CD4-positive, alpha-beta T cell treated with Interleukin-21 for 1 hour (primary cell): ENCODE data around the gene PLD4.
"Not testable (repeated sequence)": the region's sequence is repeated elsewhere in the genome, so short reads cannot be mapped to it uniquely, and the experiment has no call there.

Experiments used
- DNase-seq: peaks from one replicate; pipeline ENCODE4 v3.0.0-alpha.2; 2020

PLD4 gene

DNA sequence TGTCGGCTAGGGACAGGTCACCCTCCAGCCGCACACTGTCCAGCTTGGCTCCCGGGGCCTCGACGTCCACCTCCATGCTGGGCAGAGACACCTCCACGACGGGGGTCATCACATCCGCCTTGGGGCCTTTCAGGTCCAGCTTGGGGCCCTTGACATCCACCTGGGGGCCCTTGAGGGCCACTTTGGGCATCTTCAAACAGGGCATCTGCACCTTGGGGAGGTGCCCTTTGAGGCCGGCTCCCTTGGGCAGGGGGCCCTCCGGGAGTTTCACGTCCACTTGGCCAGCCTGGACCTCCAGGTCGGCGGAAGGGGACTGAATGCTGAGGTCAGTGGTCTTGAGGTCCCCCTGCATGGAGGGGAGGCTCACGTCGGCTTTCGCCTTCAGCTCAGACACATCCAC is 17.9 kb downstream of the PLD4 start:
- DNase-seq = no peak

DNA sequence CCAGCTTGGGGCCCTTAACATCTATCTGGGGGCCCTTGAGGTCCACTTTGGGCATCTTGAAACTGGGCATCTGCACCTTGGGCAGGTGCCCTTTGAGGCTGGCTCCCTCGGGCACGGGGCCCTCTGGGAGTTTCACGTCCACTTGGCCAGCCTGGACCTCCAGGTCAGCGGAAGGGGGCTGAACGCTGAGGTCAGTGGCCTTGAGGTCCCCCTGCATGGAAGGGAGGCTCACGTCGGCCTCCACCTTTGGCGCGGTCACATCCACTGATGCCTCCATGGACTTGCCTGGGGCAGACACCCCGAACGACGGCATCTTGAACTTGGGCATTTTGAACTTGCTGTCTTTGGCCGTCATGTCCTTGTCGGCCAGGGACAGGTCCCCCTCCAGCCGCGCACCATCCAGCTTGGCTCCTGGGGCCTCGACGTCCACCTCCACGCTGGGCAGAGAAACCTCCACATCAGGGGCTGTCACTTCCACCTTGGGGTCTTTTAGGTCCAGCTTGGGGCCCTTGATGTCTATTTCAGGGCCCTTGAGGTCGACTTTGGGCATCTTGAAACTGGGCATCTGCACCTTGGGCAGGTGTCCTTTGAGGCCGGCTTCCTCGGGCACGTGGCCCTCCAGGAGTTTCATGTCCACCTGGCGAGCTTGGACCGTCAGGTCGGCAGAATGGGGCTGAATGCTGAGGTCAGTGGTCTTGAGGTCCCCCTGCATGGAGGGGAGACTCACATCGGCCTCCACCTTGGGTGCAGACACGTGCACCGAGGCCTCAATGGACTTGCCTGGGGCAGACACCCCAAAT is 18.7 kb downstream of the PLD4 start:
- DNase-seq = not testable (repeated sequence)

DNA sequence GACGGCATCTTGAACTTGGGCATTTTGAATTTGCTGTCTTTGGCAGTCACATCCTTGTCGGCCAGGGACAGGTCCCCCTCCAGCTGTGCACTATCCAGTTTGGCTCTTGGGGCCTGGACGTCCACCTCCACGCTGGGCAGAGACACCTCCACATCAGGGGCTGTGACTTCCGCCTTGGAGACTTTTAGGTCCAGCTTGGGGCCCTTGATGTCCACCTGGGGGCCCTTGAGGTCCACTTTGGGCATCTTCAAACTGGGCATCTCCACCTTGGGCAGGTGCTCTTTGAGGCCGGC is 19.3 kb downstream of the PLD4 start:
- DNase-seq = not testable (repeated sequence)

DNA sequence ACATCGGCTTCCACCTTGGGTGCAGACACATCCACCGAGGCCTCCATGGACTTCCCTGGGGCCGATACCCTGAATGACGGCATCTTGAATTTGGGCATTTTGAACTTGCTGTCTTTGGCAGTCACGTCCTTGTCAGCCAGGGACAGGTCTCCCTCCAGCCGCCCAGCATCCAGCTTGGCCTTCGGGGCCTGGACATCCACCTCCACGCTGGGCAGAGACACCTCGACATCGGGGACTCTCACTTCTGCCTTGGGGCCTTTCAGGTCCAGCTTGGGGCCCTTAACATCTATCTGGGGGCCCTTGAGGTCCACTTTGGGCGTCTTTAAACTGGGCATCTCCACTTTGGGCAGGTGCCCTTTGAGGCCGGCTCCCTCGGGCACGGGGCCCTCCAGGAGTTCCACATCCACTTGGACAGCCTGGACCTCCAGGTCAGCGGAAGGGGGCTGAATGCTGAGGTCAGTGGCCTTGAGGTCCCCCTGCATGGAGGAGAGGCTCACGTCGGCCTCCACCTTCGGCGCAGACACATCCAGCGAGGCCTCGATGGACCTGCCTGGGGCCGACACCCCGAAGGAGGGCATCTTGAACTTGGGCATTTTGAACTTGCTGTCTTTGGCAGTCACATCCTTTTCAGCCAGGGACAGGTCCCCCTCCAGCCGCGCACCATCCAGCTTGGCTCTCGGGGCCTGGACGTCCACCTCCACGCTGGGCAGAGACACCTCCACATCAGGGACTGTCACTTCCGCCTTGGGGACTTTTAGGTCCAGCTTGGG is 19.9 kb downstream of the PLD4 start:
- DNase-seq = not testable (repeated sequence)

DNA sequence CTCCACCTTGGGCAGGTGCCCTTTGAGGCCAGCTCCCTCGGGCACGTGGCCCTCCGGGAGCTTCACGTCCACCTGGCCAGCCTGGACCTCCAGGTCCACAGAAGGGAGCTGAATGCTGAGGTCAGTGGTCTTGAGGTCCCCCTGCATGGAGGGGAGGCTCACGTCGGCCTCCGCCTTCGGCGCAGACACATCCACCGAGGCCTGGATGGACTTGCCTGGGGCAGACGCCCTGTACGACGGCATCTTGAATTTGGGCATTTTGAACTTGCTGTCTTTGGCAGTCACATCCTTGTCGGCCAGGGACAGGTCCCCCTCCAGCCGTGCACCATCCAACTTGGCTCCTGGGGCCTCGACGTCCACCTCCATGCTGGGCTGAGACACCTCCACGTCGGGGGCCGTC is 20.6 kb downstream of the PLD4 start:
- DNase-seq = not testable (repeated sequence)

DNA sequence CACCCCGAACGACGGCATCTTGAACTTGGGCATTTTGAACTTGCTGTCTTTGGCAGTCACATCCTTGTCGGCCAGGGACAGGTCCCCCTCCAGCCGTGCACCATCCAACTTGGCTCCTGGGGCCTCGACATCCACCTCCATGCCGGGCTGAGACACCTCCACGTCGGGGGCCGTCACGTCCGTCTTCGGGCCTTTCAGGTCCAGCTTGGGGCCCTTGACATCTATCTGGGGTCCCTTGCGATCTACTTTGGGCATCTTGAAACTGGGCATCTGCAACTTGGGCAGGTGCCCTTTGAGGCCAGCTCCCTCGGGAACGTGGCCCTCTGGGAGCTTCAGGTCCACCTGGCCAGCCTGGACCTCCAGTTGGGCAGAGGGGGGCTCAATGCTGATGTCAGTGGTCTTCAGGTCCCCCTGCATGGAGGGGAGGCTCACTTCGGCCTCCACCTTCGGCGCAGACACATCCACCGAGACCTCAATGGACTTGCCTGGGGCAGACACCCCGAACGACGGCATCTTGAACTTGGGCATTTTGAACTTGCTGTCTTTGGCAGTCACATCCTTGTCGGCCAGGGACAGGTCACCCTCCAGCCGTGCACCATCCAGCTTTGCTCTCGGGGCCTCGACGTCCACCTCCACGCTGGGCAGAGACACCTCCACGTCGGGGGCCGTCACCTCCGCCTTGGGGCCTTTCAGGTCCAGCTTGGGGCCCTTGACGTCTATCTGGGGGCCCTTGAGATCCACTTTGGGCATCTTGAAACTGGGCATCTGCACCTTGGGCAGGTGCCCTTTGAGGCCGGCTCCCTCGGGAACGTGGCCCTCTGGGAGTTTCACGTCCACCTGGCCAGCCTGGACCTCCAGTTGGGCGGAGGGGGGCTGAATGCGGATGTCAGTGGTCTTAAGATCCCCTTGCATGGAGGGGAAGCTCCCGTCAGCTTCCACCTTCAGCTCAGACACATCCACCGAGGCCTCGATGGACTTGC is 21.6 kb downstream of the PLD4 start:
- DNase-seq = not testable (repeated sequence)

DNA sequence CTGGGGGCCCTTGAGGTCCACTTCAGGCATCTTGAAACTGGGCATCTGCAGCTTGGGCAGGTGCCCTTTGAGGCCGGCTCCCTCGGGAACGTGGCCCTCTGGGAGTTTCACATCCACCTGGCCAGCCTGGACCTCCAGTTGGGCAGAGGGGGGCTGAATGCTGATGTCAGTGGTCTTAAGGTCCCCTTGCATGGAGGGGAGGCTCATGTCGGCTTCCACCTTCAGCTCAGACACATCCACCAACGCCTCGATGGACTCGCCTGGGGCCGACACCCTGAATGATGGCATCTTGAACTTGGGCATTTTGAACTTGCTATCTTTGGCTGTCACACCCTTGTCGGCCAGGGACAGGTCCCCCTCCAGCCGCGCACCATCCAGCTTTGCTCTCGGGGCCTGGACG is 22.5 kb downstream of the PLD4 start:
- DNase-seq = not testable (repeated sequence)

DNA sequence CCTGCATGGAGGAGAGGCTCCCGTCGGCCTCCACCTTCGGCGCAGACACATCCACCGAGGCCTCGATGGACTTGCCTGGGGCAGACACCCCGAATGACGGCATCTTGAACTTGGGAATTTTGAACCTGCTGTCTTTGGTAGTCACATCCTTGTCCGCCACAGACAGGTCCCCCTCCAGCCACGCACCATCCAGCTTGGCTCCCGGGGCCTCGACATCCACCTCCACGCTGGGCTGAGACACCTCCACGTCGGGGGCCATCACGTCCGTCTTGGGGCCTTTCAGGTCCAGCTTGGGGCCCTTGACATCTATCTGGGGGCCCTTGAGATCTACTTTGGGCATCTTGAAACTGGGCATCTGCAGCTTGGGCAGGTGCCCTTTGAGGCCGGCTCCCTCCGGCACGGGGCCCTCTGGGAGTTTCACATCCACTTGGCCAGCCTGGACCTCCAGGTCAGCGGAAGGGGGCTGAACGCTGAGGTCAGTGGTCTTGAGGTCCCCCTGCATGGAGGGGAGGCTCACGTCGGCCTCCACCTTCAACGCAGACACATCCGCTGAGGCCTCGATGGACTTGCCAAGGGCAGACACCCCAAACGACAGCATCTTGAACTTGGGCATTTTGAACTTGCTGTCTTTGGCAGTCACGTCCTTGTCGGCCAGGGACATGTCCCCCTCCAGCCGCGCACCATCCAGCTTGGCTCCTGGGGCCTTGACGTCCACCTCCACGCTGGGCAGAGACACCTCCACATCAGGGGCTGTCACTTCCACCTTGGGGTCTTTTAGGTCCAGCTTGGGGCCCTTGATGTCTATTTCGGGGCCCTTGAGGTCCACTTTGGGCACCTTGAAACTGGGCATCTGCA is 23.4 kb downstream of the PLD4 start:
- DNase-seq = not testable (repeated sequence)

DNA sequence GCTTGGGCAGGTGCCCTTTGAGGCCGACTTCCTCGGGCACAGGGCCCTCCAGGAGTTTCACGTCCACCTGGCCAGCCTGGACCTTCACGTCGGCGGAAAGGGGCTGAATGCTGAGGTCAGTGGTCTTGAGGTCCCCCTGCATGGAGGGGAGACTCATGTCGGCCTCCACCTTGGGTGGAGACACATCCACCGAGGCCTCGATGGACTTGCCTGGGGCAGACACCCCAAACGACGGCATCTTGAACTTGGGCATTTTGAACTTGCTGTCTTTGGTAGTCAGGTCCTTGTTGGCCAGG is 24.0 kb downstream of the PLD4 start:
- DNase-seq = no peak

DNA sequence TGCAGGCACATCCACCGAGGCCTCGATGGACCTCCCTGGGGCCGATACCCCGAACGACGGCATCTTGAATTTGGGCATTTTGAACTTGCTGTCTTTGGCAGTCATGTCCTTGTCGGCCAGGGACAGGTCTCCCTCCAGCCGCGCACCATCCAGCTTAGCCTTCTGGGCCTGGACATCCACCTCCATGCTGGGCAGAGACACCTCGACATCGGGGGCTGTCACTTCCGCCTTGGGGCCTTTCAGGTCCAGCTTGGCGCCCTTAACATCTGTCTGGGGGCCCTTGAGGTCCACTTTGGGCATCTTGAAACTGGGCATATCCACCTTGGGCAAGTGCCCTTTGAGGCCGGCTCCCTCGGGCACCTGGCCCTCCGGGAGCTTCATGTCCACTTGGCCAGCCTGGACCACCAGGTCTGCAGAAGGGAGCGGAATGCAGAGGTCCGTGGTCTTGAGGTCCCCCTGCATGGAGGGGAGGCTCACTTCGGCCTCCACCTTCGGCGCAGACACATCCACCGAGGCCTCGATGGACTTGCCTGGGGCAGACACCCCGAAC is 24.8 kb downstream of the PLD4 start:
- not testable (repeated sequence) for DNase-seq

DNA sequence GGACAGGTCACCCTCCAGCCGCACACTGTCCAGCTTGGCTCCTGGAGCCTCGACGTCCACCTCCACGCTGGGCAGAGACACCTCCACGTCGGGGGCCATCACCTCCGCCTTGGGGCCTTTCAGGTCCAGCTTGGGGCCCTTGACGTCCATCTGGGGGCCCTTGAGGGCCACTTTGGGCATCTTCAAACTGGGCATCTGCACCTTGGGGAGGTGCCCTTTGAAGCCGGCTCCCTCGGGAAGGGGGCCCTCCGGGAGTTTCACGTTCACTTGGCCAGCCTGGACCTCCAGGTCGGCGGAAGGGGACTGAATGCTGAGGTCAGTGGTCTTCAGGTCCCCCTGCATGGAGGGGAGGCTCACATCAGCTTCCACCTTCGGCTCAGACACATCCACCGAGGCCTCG is 25.3 kb downstream of the PLD4 start:
- DNase-seq = no peak

DNA sequence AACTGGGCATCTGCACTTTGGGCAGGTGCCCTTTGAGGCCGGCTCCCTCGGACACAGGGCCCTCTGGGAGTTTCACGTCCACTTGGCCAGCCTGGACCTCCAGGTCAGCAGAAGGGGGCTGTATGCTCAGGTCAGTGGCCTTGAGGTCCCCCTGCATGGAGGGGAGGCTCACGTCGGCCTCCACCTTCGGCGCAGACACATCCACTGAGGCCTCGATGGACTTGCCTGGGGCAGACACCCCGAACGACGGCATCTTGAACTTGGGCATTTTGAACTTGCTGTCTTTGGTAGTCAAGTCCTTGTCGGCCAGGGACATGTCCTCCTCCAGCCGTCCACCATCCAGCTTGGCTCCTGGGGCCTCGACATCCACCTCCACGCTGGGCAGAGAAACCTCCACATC is 26.0 kb downstream of the PLD4 start:
- not testable (repeated sequence) for DNase-seq

DNA sequence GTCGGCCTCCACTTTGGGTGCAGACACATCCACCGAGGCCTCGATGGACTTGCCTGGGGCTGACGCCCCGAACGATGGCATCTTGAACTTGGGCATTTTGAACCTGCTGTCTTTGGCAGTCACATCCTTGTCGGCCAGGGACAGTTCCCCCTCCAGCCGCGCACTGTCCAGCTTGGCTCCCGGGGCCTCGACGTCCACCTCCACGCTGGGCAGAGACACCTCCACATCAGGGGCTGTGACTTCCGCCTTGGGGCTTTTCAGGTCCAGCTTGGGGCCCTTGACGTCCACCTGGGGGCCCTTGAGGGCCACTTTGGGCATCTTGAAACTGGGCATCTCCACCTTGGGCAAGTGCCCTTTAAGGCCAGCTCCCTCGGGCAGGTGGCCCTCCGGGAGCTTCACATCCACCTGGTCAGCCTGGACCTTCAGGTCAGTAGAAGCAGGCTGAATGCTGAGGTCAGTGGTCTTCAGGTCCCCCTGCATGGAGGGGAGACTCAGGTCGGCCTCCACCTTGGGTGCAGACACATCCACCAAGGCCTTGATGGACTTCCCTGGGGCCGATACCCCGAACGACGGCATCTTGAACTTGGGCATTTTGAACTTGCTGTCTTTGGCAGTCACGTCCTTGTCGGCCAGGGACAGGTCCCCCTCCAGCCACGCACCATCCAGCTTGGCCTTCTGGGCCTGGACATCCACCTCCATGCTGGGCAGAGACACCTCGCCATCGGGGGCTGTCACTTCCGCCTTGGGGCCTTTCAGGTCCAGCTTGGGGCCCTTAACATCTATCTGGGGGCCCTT is 27.4 kb downstream of the PLD4 start:
- DNase-seq = not testable (repeated sequence)

DNA sequence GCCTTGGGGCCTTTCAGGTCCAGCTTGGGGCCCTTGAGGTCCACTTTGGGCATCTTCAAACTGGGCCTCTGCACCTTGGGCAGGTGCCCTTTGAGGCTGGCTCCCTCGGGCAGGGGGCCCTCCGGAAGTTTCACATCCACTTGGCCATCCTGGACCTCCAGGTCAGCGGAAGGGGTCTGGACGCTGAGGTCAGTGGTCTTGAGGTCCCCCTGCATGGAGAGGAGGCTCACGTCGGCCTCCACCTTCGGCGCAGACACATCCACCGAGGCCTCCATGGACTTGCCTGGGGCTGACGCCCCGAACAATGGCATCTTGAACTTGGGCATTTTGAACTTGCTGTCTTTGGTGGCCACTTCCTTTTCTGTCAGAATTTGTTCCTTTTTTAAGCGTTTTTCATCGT is 28.4 kb downstream of the PLD4 start:
- no peak for DNase-seq

DNA sequence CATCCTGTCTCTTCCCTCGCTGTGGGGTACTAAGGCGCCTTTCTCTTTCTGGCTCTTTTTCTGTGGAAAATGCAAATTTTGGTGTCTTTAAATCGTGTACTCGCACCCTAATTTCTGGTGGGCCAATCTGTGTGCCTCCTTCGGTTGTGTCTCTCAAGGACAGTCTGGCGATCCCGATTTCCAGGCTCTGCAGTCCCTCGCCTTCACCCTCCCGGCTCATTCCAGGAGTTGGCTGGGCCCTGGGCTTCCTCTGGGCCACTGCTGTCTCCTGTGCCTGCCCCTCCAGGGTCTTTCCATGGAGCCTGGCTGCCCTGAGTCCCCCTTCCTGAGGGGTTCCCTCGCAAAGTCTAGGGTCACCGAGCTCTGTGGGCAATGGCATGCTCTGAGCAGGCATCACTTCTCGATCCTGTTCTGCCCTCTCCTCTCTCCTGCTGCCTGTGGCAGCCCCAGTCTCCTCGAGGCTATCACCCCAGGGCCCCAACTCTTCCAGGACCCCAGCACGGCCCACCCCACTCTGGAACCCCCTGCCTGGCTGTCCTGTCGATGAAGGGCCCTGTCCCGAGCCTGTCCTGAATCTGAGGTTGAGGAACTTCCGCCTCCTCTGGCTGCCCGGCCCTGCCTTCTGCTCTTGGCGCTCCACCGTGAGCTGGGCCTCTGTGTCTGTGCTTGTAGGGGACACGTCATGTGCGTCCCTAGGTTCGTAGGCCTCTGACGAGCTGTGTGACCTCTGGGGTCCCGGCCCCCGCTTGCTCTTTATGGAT is 29.4 kb downstream of the PLD4 start:
- DNase-seq = no peak

DNA sequence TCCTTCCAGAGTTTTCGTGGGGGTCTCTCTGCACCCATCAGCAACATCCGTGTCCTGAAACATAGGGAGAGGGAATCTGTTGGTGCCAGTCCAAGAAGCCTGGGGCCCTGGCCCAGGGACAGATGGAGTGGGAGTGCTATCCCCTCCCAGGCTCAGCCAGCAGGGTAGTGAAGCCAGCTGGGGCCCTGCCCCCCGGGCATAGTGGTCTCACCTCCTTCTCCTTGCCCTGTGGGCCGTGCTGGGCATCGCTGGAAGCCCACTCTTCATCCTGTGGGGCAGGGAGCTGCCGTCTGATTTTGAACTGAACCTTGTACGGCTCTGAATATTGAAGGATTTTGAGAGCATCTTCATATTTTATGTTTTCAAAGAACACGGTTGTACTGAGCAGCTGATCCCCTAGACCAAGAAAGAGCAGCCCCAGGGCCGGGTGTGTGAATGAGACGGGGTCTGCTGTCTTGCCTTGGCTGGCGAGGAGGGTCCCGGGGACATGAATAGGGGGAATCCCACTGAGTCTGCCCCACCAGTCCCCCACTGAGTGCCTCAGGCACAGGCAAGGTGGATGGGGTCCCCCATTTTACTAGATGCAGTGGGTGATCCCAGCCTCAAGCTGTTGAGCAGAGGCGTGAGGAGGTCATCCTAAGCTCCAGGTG is 30.2 kb downstream of the PLD4 start:
- DNase-seq = no peak

DNA sequence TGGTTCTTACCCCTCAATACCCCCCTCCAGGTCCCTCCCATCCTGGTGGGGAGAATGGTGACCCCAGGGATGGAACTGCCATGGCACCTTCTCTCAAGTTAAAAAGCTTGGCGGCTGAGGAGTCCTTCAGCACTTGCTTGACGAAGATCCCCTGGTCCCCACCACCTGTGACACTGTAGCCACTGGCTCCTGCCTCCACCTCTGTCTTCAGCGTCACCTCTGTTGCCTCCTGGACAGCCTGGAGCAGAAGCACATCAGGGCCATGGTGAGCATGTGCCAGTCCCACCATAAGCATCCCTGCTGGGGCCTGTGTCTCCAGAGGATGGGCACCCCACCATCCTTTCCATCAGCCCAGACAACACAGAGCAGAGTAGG is 30.7 kb downstream of the PLD4 start:
- no peak for DNase-seq

DNA sequence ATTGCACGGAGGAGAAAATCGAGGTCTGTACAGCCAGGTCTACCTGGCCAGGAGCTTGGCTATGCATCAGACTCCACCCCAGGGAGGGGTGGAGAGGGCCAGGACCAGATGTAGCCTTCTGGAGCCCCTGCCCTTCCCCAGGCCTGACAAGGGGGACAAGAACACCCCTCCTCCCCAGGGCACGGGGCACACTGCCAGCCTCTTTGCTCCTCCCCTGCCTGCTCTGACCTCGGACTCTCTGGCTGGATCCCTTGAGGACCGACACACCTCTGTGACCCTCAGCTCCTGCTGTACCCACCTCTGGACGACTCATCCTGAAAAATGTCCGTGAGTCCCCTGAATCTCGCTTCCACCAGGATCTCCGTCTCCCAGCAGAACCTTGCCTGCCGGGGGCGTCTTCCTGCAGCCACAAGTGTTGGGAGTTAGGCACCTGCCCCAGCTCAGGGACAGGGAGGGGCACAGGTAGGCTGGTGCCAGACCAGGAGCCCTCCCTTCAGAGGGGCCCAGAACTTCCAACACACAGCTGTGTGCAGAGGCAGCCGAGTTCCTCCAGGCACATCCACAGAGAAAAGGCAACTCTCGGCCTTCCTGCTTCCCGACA is 31.7 kb downstream of the PLD4 start:
- DNase-seq = no peak
